GM12878 (cell line): ENCODE data around the gene TEDC1. TPM values are rescaled to one million over a fixed set of nuclear protein-coding genes. Genes with fewer than 3 reads are reported as not detected.

Source experiments
- ATAC-seq: fragments of 200-7000 bp; cut with Tn5 transposase; 3 replicates; pipeline ENCODE4 v1.9.1; 2020; ENCODE audit warnings: mild to moderate bottlenecking, moderate library complexity
- BruUV-seq: library from RNA; stranded (reverse); fragments of 400-500 nt; replicated peaks from 2 replicates; lab custom pipeline; 2021; lab: Mats Ljungman, UMichigan
- CTCF ChIA-PET: fragments of 300-600 bp; sonication (Branson Sonifier 250); formaldehyde crosslinking; extraction: SDS; loops from one replicate; lab custom pipeline; 2021; ENCODE audit warnings: inconsistent platforms; lab: Yijun Ruan, JAX
- POLR2A ChIA-PET: fragments of 350-600 bp; formaldehyde crosslinking; extraction: SDS; loops from one replicate; lab custom pipeline; 2021; ENCODE audit warnings: inconsistent platforms; lab: Charles Lee
- RAD21 ChIA-PET: fragments of 300-600 bp; sonication (Branson Sonifier 250); formaldehyde crosslinking; loops from one replicate; lab custom pipeline; 2023; ENCODE audit warnings: antibody characterized with exemption; ENCODE audit not compliant: unreplicated experiment; lab: Charles Lee
- SMC1A ChIA-PET: fragments of 300-600 bp; sonication (Branson Sonifier 250); formaldehyde crosslinking; loops from one replicate; lab custom pipeline; 2023; ENCODE audit not compliant: unreplicated experiment, uncharacterized antibody; lab: Charles Lee
- DNase-seq: peaks from one replicate; pipeline ENCODE4 v3.0.0-alpha.2; 2011; ENCODE audit warnings: low read depth, low spot score
- FAIRE-seq: peaks from 3 replicates; lab custom pipeline; 2011; peaks lifted over from hg19 to GRCh38; lab: Jason Lieb, UNC
- H2AFZ ChIP-seq: 2 replicates; pipeline ENCODE4 v1.6.0; 2011; ENCODE audit warnings: low read depth, low read length, control low read depth; ENCODE audit not compliant: control insufficient read depth
- H3K27ac ChIP-seq: 2 replicates; pipeline ENCODE4 v1.5.1; 2011; ENCODE audit warnings: control low read depth; ENCODE audit not compliant: control insufficient read depth, insufficient read depth
- H3K27me3 ChIP-seq, 2 experiments: replicated peaks in 1 of 2; 2 replicates each; pipeline versions ENCODE4 v1.6.0 to v1.6.1; 2011; ENCODE audit warnings: low read length in 1 of 2; ENCODE audit not compliant: control insufficient read depth in 2 of 2, insufficient read depth in 2 of 2
- H3K36me3 ChIP-seq, 2 experiments: 2 replicates each; pipeline ENCODE4 v1.5.1; 2011; ENCODE audit warnings: low read length in 1 of 2; ENCODE audit not compliant: control insufficient read depth in 2 of 2, insufficient read depth in 2 of 2
- H3K4me1 ChIP-seq: 2 replicates; pipeline ENCODE4 v1.6.1; 2011; ENCODE audit warnings: mild to moderate bottlenecking, low read length, moderate library complexity, mixed read lengths; ENCODE audit not compliant: control insufficient read depth, insufficient read depth
- H3K4me2 ChIP-seq: 2 replicates; pipeline ENCODE4 v1.6.0; 2011; ENCODE audit warnings: control low read depth; ENCODE audit not compliant: control insufficient read depth, insufficient read depth
- H3K4me3 ChIP-seq: fragments of 200-600 bp; sonication (generic); 2 replicates; pipeline ENCODE4 v1.5.1; 2016
- H3K79me2 ChIP-seq: 2 replicates; pipeline ENCODE4 v1.6.0; 2011; ENCODE audit warnings: low read length; ENCODE audit not compliant: control insufficient read depth, insufficient read depth
- H3K9ac ChIP-seq: 2 replicates; pipeline ENCODE4 v1.8.0; 2011; ENCODE audit warnings: low read length, control low read depth, mixed read lengths; ENCODE audit not compliant: control insufficient read depth, insufficient read depth
- H3K9me3 ChIP-seq: replicated peaks from 3 replicates; pipeline ENCODE4 v1.5.1; 2011; ENCODE audit warnings: mild to moderate bottlenecking, low read length; ENCODE audit not compliant: control insufficient read depth, insufficient read depth
- H4K20me1 ChIP-seq: 2 replicates; pipeline ENCODE4 v1.6.0; 2011; ENCODE audit not compliant: control insufficient read depth, insufficient read depth
- MEF2B ChIP-seq: fragments of 450-650 bp; IDR thresholded peaks from 2 replicates; pipeline ENCODE4 v1.6.1; 2018; ENCODE audit warnings: mild to moderate bottlenecking, moderate library complexity; ENCODE audit not compliant: partially characterized antibody, poor library complexity, severe bottlenecking
- POLR2A ChIP-seq: IDR thresholded peaks from 2 replicates; pipeline ENCODE4 v1.6.1; 2011; ENCODE audit warnings: low read depth, mild to moderate bottlenecking, low read length
- SUZ12 ChIP-seq: fragments of 200-600 bp; sonication (generic); IDR thresholded peaks from one replicate; pipeline ENCODE4 v1.6.1; 2018; ENCODE audit warnings: antibody characterized with exemption, mild to moderate bottlenecking; ENCODE audit not compliant: unreplicated experiment
- WGBS: methylation state at CpG from one replicate; pipeline ENCODE4 v1.1.6; 2016; ENCODE audit warnings: low lambda C conversion rate; ENCODE audit not compliant: insufficient replicate concordance, insufficient coverage; ENCODE audit errors: missing lambda C conversion rate; 5-methylcytosine and 5-hydroxymethylcytosine counted together
- in situ Hi-C: fragments of 300-500 bp; cut with MboI; formaldehyde crosslinking; loops from 9 replicates; pipeline ENCODE4 v1.14.3; 2018; ENCODE audit warnings: mixed read lengths
- intact Hi-C: fragments of 100-400 bp; cut with micrococcal nuclease; formaldehyde crosslinking; loops from one replicate; pipeline ENCODE4 v1.14.2; 2022; ENCODE audit not compliant: unreplicated experiment
- polyA plus RNA-seq, 11 experiments: library from polyadenylated mRNA; depleted of rRNA in 4 of 11; unstranded in 6 of 11; stranded (reverse) in 5 of 11; fragments of >200 nt; fragmentation: Nextera tagmentation in 4 of 11; fragmentation: Illumina TruSeq in 1 of 11; extraction: Ambion mirVana in 4 of 11; extraction: Trizol in 1 of 11; gene quantifications; 1 replicate in 1 of 11; 2 replicates in 10 of 11; pipeline versions ENCODE4 v1.2.1 to v1.2.3, GENCODE V29; 2011 to 2016; ENCODE audit warnings: inconsistent platforms in 2 of 11, missing spikeins in 2 of 11, low read depth in 1 of 11
- total RNA-seq, 4 experiments: library from RNA; depleted of rRNA in 3 of 4; stranded (reverse); fragments of >200 nt in 3 of 4; fragmentation: Illumina TruSeq in 1 of 4; extraction: Trizol in 1 of 4; gene quantifications; 2 replicates each; pipeline versions ENCODE4 v1.2.1 to v1.2.3, GENCODE V29; 2013 to 2021
- TF ChIP-seq, protein P1 (sequence below): fragments of 450-650 bp; formaldehyde crosslinking; IDR thresholded peaks from 2 replicates; pipeline ENCODE4 v1.5.0; 2022; ENCODE audit warnings: mild to moderate bottlenecking, missing genetic modification characterization

Gene TEDC1
- total and polyA plus RNA-seq, 10 of the 15 experiments (the other 5 are each of a cell fraction or from before 2014, with no cell fraction given): 0.19 to 34.2 (median 14.5) TPM

DNA sequence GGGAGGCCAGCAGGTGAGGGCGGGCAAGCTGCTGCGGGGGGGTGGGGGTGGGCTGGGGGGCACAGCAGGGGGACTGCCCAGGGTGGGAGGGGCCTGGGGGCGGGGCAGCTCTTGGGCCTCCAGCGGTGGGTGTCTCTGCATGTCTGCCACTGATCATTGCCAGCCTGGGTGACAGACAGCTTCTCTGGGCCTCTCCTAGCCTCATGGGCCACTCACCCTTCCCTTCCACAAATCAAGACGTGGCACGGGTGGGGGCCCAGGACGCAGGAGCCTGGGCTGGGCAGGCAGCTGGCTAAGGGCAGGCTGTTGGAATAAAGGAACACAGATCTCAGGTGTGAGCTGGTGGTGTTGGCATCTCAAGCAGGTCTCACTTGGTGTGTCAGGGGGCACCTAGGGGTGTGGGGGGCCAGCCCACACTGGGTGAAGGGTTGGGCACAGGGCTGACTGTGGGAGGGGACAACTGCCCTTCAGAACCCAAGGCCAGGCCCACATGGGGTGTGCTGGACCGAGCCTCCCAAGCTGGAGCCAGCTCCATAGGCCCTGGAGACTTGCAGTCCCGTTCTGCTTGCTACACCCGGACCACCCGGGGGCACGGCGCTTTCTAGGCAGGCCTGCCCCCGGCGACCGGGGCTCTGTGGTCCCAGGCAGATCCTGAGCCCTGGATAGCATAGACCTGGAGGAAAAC lies 3.0 kb downstream of the TEDC1 start:
- TF ChIP-seq POLR2A: peak; percentile 26; the same call in 1 of the 2 replicates
- TF ChIP-seq, protein P1, sequence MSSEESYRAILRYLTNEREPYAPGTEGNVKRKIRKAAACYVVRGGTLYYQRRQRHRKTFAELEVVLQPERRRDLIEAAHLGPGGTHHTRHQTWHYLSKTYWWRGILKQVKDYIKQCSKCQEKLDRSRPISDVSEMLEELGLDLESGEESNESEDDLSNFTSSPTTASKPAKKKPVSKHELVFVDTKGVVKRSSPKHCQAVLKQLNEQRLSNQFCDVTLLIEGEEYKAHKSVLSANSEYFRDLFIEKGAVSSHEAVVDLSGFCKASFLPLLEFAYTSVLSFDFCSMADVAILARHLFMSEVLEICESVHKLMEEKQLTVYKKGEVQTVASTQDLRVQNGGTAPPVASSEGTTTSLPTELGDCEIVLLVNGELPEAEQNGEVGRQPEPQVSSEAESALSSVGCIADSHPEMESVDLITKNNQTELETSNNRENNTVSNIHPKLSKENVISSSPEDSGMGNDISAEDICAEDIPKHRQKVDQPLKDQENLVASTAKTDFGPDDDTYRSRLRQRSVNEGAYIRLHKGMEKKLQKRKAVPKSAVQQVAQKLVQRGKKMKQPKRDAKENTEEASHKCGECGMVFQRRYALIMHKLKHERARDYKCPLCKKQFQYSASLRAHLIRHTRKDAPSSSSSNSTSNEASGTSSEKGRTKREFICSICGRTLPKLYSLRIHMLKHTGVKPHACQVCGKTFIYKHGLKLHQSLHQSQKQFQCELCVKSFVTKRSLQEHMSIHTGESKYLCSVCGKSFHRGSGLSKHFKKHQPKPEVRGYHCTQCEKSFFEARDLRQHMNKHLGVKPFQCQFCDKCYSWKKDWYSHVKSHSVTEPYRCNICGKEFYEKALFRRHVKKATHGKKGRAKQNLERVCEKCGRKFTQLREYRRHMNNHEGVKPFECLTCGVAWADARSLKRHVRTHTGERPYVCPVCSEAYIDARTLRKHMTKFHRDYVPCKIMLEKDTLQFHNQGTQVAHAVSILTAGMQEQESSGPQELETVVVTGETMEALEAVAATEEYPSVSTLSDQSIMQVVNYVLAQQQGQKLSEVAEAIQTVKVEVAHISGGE (CRISPR knock-in tag): no peak
- TF ChIP-seq SUZ12: no peak
- TF ChIP-seq MEF2B: no peak
- Histone ChIP-seq H3K9ac (no peak overlapping the region), H2AFZ (no peak overlapping the region), H3K4me3 (no peak overlapping the region), H3K4me1 (peaks cover 10% of the 10 kb centered on the region), H4K20me1 (no peaks in the 10 kb centered on the region), H3K9me3 (no peaks in the 10 kb centered on the region), H3K27me3 (no peaks in the 10 kb centered on the region), H3K36me3 (no peaks in the 10 kb centered on the region; a peak in 1 of 4 replicates), H3K79me2 (peaks cover 5% of the 10 kb centered on the region), H3K27ac (no peak overlapping the region), H3K4me2 (no peak overlapping the region)
- no TSS peak for BruUV-seq
- POLR2A ChIA-PET: no interaction called here
- RAD21 ChIA-PET: no interaction called here
- ATAC-seq (no peak), DNase-seq (no peak), FAIRE-seq (no peak)
- SMC1A ChIA-PET: no interaction called here
- in situ Hi-C loops: no loop called here
- CTCF ChIA-PET: interaction anchor here (0.6 kb wide), 1 partner anchor 180 kb away, joined by 3 read pairs; no protein-coding TSS in a partner anchor
- intact Hi-C loops: loop anchor here (5.0 kb wide), 1 partner anchor 33 kb away; the partner anchor contains the start of gene TMEM121
- WGBS: 90% methylated on average over 15 of the region's 16 CpGs
